Right lobe of liver (tissue), 4 donors: Measurements from ENCODE around the gene ZFR.

Experiments used
- POLR2A ChIP-seq: fragments of 450-650 bp; IDR thresholded peaks from one replicate; pipeline ENCODE4 v1.6.1; 2017; ENCODE audit warnings: antibody characterized with exemption, mild to moderate bottlenecking
- TF ChIP-seq, protein P1 (sequence below), 4 donors: fragments of 200-600 bp in 3 of 4; fragments of 450-650 bp in 1 of 4; IDR thresholded peaks; one replicate each; pipeline versions ENCODE4 v1.5.1 to v1.8.0; 2016 to 2022; ENCODE audit warnings: antibody characterized with exemption in 4 of 4, mild to moderate bottlenecking in 2 of 4
- donor health status: DM: no; HTN: no; CAD: no.
- donor health status: DM: no; HTN: no; CAD: no.
- donor health status: DM: no; HTN: yes; CAD: no.

DNA sequence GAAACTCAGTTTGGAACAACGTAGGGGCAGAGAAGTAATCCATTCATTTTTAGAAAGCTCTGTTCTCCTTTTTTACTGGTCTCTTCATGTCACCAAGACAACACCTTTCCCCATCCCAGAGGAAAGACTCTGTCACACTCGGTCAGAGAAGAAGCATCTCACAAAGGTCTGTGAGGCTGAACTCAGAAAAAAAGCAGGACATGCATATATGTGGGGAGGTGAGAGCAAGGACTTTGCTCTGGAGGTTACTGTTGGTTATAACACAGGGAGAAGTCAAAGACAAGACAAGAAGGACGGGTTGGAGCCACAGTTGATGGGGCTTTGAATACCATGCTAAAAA, 112.6 kb downstream of the ZFR start:
- TF ChIP-seq, protein P1, sequence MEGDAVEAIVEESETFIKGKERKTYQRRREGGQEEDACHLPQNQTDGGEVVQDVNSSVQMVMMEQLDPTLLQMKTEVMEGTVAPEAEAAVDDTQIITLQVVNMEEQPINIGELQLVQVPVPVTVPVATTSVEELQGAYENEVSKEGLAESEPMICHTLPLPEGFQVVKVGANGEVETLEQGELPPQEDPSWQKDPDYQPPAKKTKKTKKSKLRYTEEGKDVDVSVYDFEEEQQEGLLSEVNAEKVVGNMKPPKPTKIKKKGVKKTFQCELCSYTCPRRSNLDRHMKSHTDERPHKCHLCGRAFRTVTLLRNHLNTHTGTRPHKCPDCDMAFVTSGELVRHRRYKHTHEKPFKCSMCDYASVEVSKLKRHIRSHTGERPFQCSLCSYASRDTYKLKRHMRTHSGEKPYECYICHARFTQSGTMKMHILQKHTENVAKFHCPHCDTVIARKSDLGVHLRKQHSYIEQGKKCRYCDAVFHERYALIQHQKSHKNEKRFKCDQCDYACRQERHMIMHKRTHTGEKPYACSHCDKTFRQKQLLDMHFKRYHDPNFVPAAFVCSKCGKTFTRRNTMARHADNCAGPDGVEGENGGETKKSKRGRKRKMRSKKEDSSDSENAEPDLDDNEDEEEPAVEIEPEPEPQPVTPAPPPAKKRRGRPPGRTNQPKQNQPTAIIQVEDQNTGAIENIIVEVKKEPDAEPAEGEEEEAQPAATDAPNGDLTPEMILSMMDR (IDR thresholded peaks at IDR 0.05) = no peak
- TF ChIP-seq POLR2A = no peak
